GM12801 (cell line): ENCODE results near the gene C4BPB.

Experiments used
- TF ChIP-seq, protein P1 (sequence below): IDR thresholded peaks from one replicate; pipeline ENCODE4 v1.5.1; 2011; ENCODE audit warnings: control low read depth; ENCODE audit not compliant: insufficient read length; ENCODE audit errors: extremely low read depth

C4BPB gene

GRCh38 chr1:207131163-207131562, 42.5 kb downstream of the C4BPB start:
- TF ChIP-seq, protein P1, sequence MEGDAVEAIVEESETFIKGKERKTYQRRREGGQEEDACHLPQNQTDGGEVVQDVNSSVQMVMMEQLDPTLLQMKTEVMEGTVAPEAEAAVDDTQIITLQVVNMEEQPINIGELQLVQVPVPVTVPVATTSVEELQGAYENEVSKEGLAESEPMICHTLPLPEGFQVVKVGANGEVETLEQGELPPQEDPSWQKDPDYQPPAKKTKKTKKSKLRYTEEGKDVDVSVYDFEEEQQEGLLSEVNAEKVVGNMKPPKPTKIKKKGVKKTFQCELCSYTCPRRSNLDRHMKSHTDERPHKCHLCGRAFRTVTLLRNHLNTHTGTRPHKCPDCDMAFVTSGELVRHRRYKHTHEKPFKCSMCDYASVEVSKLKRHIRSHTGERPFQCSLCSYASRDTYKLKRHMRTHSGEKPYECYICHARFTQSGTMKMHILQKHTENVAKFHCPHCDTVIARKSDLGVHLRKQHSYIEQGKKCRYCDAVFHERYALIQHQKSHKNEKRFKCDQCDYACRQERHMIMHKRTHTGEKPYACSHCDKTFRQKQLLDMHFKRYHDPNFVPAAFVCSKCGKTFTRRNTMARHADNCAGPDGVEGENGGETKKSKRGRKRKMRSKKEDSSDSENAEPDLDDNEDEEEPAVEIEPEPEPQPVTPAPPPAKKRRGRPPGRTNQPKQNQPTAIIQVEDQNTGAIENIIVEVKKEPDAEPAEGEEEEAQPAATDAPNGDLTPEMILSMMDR, result no peak

- TF ChIP-seq, protein P1, result no peak
Observed at GRCh38 chr1:207134581-207134980, 45.9 kb downstream of the C4BPB start.

GRCh38 chr1:207139616-207140015, 51.0 kb downstream of the C4BPB start:
- TF ChIP-seq, protein P1, result no peak

DNA sequence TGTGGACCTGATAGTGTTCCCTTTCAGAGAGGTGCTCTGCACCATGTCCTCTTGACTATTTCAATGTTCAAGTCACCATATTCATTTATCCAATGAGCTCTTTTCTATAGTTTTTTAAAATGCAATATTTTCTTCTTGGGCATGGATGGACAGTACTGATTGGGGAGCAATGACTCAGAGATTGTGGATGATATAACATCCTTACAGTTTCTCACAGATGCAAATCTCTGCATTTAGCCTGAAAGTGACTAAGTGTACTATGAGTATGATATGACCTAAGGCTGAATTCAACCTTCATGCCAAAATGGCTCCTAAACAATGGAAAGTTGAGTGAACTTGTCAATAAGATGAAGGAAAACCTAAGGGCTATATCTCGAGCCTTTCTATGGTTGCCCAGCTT, 51.9 kb downstream of the C4BPB start:
- TF ChIP-seq, protein P1, result no peak

GRCh38 chr1:207145401-207146058, 56.9 kb downstream of the C4BPB start:
- TF ChIP-seq, protein P1, result no peak
